Fibroblast of skin of right biceps (primary cell): ENCODE measurements around the gene CTNND2.

Experiments
- DNase-seq: peaks from one replicate; pipeline ENCODE4 v3.0.0-alpha.2; 2013

CTNND2 gene

GRCh38 chr5:11064763-11065450, 839.3 kb downstream of the CTNND2 start:
- no peak for DNase-seq

GRCh38 chr5:11062397-11062796, 841.8 kb downstream of the CTNND2 start:
- DNase-seq, result peak; percentile 46

- no peak for DNase-seq
These were observed 847.7 kb downstream of the CTNND2 start for GRCh38 chr5:11056560-11056959.

GRCh38 chr5:11054014-11054413, 850.2 kb downstream of the CTNND2 start:
- DNase-seq, result no peak

GRCh38 chr5:11052871-11053270, 851.4 kb downstream of the CTNND2 start:
- DNase-seq, result no peak

GRCh38 chr5:11050596-11051304, 853.5 kb downstream of the CTNND2 start:
- DNase-seq, result no peak

- DNase-seq, result no peak
These were observed 855.5 kb downstream of the CTNND2 start for GRCh38 chr5:11048760-11049159.

GRCh38 chr5:11047625-11048024, 856.6 kb downstream of the CTNND2 start:
- DNase-seq, result no peak

- no peak for DNase-seq
These were observed 857.2 kb downstream of the CTNND2 start for GRCh38 chr5:11047030-11047429.

- no peak for DNase-seq
These were observed 858.1 kb downstream of the CTNND2 start for GRCh38 chr5:11046160-11046559.

- no peak for DNase-seq
These were observed 858.8 kb downstream of the CTNND2 start for GRCh38 chr5:11045411-11045810.

GRCh38 chr5:11044581-11044980, 859.7 kb downstream of the CTNND2 start:
- no peak for DNase-seq

- no peak for DNase-seq
These were observed 860.4 kb downstream of the CTNND2 start for GRCh38 chr5:11043881-11044280.

- DNase-seq, result no peak
These were observed 863.9 kb downstream of the CTNND2 start for GRCh38 chr5:11040345-11040744.

- no peak for DNase-seq
These were observed 865.5 kb downstream of the CTNND2 start for GRCh38 chr5:11038772-11039171.

GRCh38 chr5:11037941-11038340, 866.3 kb downstream of the CTNND2 start:
- DNase-seq, result no peak

- no peak for DNase-seq
These were observed 867.2 kb downstream of the CTNND2 start for GRCh38 chr5:11037080-11037479.

- DNase-seq, result no peak
These were observed 873.6 kb downstream of the CTNND2 start for GRCh38 chr5:11030671-11031070.

GRCh38 chr5:11027660-11028059, 876.6 kb downstream of the CTNND2 start:
- no peak for DNase-seq

GRCh38 chr5:11026543-11026942, 877.7 kb downstream of the CTNND2 start:
- DNase-seq, result no peak

- DNase-seq, result no peak
These were observed 880.3 kb downstream of the CTNND2 start for GRCh38 chr5:11023945-11024344.

- DNase-seq, result no peak
These were observed 890.5 kb downstream of the CTNND2 start for GRCh38 chr5:11013793-11014192.

GRCh38 chr5:11012295-11012694, 892.0 kb downstream of the CTNND2 start:
- DNase-seq, result no peak

GRCh38 chr5:11010429-11011210, 893.6 kb downstream of the CTNND2 start:
- no peak for DNase-seq
